ENCODE results near the gene CCDC106. TPM values are rescaled to one million over a fixed set of nuclear protein-coding genes. Genes with fewer than 3 reads are reported as not detected.

The CCDC106 gene
- total RNA-seq, 2 donors from 2014 or later = 2.6 to 4.8 TPM

DNA sequence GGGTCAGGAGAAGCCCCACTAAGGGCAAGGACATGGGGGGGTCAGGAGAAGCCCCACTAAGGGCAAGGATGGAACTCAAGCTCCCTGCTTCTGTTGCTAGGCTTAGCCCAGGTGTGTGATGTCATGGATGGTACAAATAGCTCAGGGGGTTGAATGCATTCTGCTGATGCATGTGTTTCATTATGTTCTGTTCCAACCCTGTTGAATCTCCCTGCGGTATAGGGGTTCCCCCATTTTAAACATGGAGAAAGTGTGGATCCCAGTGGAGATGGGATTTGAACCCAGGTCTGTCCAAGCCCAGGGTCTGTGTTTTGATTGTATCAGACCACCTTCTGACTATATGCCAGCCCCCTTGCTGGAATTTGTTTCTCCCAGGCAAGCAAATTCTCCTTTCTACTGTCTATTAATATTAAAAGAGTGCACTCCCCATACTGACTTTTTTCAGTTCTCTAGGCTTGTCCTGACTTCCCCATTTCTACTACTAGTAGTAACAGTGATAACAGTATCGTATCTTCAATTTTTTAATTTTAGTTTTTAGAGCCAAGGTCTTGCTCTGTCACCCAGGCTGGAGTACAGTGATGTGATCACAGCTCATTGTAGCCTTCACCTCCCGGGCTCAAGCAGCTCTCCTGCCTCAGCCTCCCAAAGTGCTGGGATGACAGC, 35.9 kb upstream of the CCDC106 start:
- no peaks in the 10 kb centered on the region for H3K9me3 ChIP-seq
- TF ChIP-seq, protein P1, sequence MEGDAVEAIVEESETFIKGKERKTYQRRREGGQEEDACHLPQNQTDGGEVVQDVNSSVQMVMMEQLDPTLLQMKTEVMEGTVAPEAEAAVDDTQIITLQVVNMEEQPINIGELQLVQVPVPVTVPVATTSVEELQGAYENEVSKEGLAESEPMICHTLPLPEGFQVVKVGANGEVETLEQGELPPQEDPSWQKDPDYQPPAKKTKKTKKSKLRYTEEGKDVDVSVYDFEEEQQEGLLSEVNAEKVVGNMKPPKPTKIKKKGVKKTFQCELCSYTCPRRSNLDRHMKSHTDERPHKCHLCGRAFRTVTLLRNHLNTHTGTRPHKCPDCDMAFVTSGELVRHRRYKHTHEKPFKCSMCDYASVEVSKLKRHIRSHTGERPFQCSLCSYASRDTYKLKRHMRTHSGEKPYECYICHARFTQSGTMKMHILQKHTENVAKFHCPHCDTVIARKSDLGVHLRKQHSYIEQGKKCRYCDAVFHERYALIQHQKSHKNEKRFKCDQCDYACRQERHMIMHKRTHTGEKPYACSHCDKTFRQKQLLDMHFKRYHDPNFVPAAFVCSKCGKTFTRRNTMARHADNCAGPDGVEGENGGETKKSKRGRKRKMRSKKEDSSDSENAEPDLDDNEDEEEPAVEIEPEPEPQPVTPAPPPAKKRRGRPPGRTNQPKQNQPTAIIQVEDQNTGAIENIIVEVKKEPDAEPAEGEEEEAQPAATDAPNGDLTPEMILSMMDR (IDR thresholded peaks at IDR 0.05) = no peak
- intact Hi-C loops (cut with DNase I) = no loop called here
- DNase-seq = no peak
- no peaks in the 10 kb centered on the region for H3K36me3 ChIP-seq
- no peak overlapping the region for H3K9ac ChIP-seq (ENCODE audit: low read depth in 2 of 2, low read length in 2 of 2)
- H3K4me3 ChIP-seq = no peak overlapping the region
- no peak overlapping the region for H3K27ac ChIP-seq
- no peaks in the 10 kb centered on the region for H3K27me3 ChIP-seq
- H3K4me1 ChIP-seq = no peaks in the 10 kb centered on the region

DNA sequence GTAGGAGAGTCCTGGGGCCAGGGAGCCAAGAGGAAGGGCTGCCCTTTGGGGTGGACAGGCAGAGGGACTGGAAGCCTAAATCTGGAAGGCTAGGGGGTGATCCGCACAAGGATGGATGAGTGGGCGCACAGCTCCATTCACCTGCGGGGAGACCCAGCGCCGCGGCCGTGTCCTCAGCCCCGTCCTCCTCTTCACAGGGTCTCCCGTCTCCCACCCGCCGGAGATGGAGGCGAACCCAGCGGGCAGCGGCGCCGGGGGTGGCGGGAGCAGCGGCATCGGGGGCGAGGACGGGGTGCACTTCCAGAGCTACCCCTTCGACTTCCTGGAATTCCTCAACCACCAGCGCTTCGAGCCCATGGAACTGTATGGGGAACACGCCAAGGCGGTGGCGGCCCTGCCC, 34.6 kb upstream of the CCDC106 start:
- intact Hi-C loops (cut with DNase I) = no loop called here
- TF ChIP-seq, protein P1 (IDR thresholded peaks at IDR 0.05) = no peak
- no peaks in the 10 kb centered on the region for H3K9me3 ChIP-seq
- no peak for DNase-seq
- H3K36me3 ChIP-seq = no peaks in the 10 kb centered on the region
- H3K27ac ChIP-seq = no peak overlapping the region
- H3K4me3 ChIP-seq = no peak overlapping the region
- H3K9ac ChIP-seq (ENCODE audit: low read depth in 2 of 2, low read length in 2 of 2) = no peak overlapping the region
- no peaks in the 10 kb centered on the region for H3K27me3 ChIP-seq
- H3K4me1 ChIP-seq = no peaks in the 10 kb centered on the region

DNA sequence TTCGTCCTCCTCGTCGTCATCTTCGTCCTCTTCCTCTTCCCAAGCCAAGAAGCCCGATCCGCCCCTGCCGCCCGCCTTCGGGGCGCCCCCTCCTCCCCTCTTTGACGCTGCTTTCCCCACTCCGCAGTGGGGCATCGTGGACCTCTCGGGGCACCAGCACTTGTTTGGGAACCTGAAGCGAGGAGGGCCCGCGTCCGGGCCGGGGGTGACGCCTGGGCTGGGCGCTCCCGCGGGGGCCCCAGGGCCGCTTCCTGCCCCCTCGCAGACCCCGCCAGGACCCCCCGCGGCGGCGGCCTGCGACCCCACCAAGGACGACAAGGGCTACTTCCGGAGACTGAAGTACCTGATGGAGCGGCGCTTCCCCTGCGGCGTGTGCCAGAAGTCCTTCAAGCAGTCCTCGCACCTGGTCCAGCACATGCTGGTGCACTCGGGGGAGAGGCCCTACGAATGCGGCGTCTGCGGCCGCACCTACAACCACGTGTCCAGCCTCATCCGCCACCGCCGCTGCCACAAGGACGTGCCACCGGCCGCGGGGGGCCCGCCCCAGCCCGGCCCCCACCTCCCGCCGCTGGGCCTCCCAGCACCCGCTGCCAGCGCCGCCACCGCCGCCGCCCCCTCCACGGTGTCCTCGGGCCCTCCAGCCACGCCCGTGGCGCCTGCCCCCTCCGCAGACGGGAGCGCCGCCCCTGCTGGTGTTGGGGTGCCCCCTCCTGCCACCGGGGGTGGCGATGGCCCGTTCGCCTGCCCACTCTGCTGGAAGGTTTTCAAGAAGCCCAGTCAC, 33.9 kb upstream of the CCDC106 start:
- Histone ChIP-seq H3K27ac (no peak overlapping the region), H3K4me3 (no peak overlapping the region), H3K27me3 (no peaks in the 10 kb centered on the region), H3K9me3 (no peaks in the 10 kb centered on the region), H3K36me3 (no peaks in the 10 kb centered on the region), H3K9ac (ENCODE audit: low read depth in 2 of 2, low read length in 2 of 2) (no peak overlapping the region), H3K4me1 (no peaks in the 10 kb centered on the region)
- intact Hi-C loops (cut with DNase I) = no loop called here
- no peak for DNase-seq
- TF ChIP-seq, protein P1 (IDR thresholded peaks at IDR 0.05) = no peak

DNA sequence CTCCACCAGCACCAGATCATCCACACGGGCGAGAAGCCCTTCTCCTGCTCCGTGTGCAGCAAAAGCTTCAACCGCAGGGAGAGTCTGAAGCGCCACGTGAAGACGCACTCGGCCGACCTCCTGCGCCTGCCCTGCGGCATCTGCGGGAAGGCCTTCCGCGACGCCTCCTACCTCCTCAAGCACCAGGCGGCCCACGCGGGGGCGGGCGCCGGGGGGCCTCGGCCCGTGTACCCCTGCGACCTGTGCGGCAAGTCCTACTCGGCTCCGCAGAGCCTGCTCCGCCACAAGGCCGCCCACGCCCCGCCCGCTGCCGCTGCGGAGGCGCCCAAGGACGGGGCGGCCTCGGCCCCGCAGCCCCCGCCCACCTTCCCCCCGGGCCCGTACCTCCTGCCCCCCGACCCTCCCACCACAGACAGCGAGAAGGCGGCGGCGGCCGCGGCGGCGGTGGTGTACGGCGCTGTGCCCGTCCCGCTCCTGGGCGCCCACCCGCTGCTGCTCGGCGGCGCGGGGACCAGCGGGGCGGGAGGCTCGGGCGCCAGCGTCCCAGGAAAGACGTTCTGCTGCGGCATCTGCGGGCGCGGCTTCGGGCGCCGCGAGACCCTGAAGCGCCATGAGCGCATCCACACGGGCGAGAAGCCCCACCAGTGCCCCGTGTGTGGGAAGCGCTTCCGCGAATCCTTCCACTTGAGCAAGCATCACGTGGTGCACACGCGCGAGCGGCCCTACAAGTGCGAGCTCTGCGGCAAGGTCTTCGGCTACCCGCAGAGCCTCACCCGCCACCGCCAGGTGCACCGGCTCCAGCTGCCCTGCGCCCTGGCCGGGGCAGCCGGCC, 33.1 kb upstream of the CCDC106 start:
- H3K36me3 ChIP-seq = no peaks in the 10 kb centered on the region
- H3K27ac ChIP-seq = no peak overlapping the region
- intact Hi-C loops (cut with DNase I) = no loop called here
- TF ChIP-seq, protein P1 (IDR thresholded peaks at IDR 0.05) = no peak
- DNase-seq = no peak
- H3K9ac ChIP-seq (ENCODE audit: low read depth in 2 of 2, low read length in 2 of 2) = no peak overlapping the region
- H3K4me3 ChIP-seq = no peak overlapping the region
- no peaks in the 10 kb centered on the region for H3K27me3 ChIP-seq
- no peaks in the 10 kb centered on the region for H3K4me1 ChIP-seq
- no peaks in the 10 kb centered on the region for H3K9me3 ChIP-seq

DNA sequence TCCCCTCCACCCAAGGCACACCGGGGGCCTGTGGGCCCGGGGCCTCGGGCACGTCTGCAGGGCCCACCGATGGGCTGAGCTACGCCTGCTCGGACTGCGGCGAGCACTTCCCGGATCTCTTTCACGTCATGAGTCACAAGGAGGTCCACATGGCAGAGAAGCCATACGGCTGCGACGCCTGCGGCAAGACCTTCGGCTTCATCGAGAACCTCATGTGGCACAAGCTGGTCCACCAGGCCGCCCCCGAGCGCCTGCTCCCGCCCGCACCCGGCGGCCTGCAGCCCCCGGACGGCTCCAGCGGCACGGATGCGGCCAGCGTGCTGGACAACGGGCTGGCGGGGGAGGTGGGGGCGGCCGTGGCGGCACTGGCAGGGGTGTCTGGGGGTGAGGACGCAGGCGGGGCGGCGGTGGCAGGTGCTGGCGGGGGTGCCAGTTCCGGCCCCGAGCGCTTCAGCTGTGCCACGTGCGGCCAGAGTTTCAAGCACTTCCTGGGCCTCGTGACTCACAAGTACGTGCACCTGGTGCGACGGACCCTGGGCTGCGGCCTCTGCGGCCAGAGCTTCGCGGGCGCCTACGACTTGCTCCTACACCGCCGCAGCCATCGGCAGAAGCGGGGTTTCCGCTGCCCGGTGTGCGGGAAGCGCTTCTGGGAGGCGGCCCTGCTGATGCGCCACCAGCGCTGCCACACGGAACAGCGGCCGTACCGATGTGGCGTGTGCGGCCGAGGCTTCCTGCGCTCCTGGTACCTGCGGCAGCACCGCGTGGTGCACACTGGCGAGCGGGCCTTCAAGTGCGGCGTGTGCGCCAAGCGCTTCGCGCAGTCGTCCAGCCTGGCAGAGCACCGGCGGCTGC, 32.2 kb upstream of the CCDC106 start:
- Histone ChIP-seq H3K27ac (no peak overlapping the region), H3K27me3 (no peaks in the 10 kb centered on the region), H3K9me3 (no peaks in the 10 kb centered on the region), H3K4me1 (no peaks in the 10 kb centered on the region), H3K36me3 (no peaks in the 10 kb centered on the region), H3K4me3 (no peak overlapping the region), H3K9ac (ENCODE audit: low read depth in 2 of 2, low read length in 2 of 2) (no peak overlapping the region)
- TF ChIP-seq, protein P1 (IDR thresholded peaks at IDR 0.05) = no peak
- no peak for DNase-seq
- intact Hi-C loops (cut with DNase I) = no loop called here
